ENCODE data around the gene SPTAN1.

SPTAN1 gene

DNA sequence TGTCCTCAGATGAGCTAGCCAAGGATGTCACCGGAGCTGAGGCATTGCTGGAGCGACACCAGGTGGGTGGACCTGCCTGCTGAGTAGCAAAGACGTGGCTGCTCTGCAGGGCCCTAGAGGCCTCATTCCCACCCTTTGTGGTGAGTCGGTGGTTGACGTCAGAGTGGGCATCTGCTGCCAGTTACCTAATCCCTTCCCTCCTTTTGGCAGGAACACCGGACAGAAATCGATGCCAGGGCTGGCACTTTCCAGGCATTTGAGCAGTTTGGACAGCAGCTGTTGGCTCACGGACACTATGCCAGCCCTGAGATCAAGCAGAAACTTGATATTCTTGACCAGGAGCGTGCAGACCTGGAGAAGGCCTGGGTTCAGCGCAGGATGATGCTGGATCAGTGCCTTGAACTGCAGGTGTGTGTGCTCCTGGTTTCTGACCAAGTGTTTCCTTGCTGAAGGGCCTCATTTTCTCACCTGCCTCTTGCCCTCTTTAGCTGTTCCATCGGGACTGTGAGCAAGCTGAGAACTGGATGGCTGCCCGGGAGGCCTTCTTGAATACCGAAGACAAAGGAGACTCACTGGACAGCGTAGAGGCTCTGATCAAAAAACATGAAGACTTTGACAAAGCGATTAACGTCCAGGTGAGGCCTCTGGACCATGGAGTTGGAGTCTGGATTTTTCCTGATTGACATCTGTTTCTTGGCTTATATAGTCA, 55.4 kb downstream of the SPTAN1 start:
- DNase-seq = no peak

DNA sequence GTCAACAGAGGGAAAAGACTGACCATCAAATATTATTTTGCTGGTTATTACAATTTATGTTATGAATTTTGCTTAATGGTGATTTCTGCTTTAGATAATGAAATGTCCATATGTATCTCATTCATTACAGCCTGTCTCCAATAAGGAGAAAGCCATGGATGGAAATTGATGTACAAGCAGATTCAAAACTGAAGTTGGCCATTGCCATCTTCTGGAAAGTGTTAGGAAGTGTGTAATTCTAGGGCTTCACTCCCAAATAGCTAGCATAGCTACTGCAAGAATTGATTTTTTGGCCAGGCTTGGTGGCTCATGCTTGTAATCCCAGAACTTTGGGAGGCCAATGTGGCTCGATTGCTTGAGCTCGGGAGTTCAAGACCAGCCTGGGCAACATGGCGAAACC, 58.5 kb downstream of the SPTAN1 start:
- peak; percentile 32 for DNase-seq

DNA sequence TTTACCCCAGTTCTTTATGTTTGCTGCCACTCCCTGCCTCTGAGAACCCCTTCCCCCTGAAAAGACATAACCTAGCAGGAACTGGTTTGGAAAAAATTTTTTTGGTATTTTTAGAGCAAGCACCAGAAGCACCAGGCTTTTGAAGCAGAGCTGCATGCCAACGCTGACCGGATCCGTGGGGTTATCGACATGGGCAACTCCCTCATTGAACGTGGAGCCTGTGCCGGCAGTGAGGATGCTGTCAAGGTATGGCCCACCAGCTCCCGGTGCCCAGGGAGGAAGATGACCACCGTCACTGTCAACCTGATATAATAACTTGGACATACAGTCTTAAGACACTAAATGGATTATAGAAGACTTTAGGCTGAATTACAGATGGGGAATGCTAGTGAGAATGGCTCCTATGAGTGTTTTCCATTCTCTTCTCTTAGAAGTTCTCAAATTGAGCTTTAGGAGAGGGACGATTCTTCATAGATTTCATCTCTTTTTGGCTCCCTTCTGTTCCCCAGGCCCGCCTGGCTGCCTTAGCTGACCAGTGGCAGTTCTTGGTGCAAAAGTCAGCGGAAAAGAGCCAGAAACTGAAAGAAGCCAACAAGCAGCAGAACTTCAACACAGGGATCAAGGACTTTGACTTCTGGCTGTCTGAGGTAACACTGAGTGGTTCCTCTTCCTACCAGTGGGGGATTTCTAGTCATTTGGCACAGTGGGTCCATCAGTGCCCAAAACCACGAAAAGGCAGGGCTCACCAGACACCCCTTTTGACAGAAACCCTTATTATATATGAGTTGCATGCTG, 59.4 kb downstream of the SPTAN1 start:
- no peak for DNase-seq

DNA sequence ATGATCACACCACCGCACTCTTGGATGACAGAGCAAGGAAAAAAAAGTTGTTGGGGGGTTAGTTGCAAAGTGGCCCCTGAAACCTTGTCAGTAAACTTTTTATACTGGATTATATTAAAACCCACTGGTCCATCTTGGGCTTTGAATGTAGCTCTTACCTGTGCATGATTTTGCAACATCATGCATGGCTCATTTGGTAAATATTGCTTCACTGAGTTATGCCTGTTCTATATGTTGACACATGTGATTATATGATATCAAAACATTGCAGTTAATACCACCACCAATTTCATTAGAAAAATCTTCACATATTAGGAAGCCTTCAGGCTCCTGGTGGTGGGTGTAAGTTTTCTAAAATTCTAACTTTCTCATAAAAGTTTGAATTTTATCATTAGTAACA, 62.3 kb downstream of the SPTAN1 start:
- no peak for DNase-seq

DNA sequence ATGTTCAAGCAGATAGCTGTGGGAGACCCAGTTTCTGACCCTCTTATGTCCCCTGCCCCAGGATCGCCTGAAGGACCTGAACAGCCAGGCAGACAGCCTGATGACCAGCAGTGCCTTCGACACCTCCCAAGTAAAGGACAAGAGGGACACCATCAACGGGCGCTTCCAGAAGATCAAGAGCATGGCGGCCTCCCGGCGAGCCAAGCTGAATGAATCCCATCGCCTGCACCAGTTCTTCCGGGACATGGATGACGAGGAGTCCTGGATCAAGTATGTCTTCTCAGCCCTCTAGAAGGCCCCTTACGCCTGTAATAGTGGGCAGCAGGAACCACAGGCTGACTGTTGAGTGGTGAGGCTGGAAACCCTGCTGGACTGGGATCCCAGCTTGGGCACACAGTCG, 63.2 kb downstream of the SPTAN1 start:
- no peak for DNase-seq

DNA sequence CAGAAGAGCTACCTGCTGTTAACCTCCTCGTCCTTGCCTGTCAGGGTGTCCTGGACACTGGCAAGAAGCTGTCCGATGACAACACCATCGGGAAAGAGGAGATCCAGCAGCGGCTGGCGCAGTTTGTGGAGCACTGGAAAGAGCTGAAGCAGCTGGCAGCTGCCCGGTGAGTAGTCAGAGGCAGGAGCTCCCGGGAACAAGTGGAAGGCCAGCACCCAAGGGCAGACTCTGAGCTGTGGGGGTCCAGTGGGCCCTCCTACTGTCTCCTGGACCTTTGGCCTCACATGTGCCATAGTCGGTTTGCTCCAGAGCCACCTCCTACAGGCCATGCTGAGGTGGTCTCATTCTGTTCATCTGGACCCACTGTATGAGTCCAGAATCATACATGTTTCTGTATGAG, 65.6 kb downstream of the SPTAN1 start:
- no peak for DNase-seq

DNA sequence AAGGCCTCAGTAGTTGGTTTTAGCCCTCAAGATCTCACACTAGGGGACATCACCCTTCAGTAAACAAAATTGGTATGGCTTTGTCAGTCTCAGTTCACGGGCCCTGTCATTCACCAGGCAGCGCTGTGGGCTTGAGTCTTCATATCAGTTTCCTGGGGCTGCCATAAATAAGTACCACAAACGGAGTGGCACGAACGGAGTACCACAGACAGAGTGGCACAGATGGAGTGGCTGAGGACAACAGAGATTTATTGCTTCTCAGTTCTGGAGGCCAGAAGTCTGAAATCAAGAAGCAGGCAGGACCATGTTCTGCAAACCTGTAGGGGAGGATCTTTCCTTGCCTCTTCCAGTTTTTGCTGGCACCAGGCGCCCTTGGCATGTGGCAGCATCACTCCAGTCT, 66.7 kb downstream of the SPTAN1 start:
- DNase-seq = no peak

DNA sequence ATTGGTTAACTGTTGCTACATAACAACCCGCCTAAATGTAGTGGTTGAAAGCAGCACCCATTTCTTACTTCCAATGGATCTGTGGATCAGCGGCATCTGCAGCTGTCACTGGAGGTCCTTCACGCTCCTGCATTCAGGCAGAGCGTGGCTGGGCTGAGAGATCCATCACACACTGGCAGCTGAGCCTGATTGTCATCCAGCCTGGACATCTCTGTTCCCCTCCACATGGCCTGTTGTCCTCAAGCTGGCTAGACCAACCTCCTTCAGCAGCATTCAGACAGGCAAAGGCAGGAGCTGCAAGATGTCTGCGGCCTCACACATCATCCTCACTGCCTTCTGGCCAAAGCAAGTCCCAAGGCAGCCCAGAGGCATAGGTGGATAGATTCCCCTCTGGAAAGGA, 67.4 kb downstream of the SPTAN1 start:
- DNase-seq = no peak

DNA sequence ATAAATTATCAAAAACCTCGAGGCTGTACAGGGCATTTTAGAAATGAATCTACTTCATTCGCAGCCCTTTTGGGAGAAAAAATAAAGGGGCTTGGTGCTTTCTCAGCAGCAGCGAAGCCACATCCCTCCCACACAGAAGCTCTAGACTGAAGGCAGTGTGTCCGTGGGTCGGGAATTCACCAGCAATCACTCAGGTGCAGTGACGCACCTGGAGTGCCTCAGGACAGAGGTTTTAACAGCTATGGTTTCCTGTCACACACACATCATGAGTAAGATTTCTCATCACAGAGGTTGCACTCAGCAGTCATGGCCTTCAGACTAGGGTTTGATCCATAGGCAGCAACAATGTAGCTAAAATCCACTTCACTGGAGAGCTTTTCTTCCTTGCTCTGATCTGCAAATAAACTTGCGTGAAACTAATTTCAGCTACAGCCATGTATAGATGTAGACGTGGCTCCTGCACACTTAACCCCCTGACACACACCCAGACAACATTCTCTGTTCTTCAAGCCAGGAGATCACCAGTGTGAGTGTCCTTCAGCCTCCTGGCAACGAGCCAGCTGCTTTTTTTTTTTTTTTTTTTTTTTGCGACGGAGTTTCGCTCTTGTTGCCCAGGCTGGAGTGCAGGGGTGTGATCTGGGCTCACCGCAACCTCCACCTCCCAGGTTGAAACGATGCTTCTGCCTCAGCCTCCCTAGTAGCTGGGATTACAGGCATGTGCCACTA, 69.5 kb downstream of the SPTAN1 start:
- no peak for DNase-seq

DNA sequence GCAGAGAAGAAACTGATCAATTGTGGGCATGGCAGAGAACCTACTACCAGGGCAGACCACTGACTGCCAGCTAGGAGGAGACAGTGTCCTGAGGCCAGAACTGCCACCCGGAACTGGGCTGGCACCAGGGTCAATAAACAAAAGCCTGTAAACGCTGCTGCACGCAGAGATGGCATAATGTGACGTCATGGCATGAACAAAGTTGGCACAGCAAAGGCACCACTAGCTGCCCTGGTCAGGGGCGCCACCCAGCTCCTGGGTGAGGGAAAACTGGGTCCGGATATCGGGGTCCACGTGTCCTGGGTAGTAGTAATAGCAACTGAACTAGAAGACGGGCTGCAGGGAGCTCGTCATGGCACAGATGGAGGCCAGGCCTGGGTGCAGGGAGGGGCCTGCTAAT, 72.2 kb downstream of the SPTAN1 start:
- no peak for DNase-seq

DNA sequence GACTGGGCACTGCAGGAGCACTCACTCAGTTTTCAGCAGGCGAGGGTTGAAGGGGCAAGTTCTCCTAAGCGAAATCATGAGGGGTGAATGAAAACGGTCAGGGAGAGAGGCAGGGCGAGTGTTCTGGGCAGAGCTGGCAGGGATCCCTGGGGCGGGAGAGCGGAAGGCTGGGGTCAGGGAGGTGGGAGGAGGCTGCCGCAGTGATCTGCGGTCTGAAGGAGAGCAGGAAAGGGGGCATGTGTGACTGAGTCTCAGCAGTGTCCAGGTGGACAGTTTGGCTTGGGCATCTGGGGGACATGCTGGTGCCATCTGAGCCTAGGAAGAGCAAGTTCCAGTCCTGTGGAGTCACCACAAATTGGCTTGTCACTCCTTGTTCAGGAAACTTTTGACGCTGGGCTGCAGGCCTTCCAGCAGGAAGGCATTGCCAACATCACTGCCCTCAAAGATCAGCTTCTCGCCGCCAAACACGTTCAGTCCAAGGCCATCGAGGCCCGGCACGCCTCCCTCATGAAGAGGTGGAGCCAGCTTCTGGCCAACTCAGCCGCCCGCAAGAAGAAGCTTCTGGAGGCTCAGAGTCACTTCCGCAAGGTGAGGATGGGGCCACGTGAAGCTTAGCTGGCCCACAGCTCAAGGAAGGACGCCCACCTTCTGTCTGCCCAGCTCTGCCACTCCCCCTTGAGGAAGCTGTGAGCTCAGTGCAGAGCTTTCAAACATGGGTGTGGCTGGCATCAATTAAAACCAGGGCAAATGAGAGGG, 73.2 kb downstream of the SPTAN1 start:
- DNase-seq = no peak

DNA sequence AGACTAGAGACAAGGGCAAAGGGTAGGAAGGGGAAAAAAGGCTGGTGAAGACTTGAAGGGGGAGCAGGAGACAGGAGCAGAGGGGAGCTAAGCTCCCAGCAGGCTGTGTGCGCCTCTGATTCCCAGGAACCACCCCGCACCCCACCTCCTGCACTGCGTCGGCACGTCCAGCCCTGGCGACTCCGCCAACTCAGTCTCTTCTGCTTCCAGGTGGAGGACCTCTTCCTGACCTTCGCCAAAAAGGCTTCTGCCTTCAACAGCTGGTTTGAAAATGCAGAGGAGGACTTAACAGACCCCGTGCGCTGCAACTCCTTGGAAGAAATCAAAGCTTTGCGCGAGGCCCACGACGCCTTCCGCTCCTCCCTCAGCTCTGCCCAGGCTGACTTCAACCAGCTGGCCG, 73.8 kb downstream of the SPTAN1 start:
- no peak for DNase-seq

DNA sequence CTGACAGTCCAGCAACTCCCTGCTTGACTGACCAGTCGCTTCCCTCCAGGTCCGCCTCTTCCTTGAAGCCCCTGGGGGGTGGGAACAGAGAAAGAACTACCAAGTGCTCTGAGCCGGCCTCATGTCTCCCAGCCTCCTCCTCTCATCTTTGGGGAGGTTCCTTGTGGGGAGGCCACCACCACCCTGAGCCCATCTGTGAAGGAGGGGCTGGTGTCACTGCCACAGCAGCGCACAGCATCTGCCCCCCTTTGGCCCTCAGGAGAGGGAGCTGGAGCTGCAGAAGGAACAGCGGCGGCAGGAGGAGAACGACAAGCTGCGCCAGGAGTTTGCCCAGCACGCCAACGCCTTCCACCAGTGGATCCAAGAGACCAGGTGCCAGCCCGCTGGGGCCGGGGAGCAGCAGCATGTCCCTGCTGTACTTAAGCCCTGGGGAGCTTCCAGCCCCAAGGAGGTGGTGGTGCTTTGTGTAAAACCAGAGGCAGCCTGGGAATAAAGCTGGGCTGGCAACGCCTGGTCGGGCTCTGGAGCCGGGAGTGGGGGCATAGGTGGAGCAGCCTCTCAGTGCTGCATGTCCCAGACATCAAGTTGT, 74.8 kb downstream of the SPTAN1 start:
- DNase-seq = no peak

DNA sequence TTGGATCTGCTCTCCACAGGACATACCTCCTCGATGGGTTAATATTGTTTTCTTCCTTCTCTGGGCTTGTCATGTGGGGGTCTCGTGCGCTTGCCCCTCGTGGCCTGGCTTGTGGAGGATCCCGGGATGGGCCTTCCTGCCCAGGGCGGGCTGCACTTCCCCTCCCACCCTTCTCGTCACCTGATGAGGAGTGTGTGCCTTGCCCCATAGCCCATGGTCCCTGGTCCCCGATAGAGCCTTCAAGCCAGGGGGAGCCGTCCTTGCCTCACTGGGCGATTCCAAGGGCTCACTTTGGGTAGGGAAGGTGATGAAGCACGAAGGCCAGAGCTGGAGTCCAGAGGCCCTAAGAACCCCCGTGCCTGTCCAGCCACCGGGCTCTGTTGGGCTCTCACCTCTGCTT, 75.5 kb downstream of the SPTAN1 start:
- no peak for DNase-seq

DNA sequence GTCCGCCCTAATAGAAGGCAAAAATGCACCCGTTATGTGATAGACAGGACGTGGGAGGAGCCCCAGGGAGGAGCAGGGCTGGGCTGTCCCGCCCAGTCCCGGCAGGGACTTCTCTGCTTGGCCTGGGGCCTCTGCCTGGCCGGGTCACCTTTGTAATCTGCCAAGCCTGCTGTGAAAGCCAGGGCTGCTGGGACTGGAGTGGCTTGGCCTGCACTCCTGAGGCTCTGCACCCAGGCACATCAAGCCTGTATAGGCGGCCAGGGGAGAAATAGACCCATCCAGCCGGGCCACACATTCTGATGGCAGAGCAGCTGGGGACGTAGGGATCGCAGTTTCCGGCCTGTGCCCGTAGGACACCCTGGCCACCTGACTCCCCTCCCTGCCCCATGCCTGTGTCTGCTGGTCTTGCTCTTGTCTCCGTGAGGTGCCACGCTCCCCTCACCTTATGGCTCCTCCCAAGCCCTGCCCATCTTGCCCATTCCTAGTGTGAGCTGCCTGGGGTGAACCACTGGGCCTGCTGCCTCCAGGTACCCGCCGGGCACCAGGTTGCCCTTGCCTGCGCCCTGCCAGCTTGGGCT, 76.2 kb downstream of the SPTAN1 start:
- peak; percentile 17 for DNase-seq

DNA sequence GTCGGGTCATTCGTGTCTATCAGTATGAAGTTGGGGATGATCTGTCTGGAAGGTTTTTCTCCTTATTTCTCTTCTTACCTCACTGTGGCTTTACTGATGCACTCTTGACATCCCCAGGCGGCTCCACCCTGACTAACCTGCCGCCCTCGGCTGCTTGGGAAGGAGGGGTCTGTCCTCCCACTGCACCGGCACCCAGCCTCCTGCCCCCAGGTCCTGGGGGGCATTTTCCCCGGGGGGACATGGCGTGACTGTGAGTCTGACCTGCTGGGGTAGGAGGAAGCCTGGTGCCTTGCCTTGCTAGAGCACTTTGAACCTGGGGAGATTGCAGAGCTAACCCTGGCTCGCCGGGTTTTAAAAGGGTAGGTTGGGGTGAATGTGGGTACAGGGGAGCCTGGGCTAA, 76.7 kb downstream of the SPTAN1 start:
- no peak for DNase-seq

DNA sequence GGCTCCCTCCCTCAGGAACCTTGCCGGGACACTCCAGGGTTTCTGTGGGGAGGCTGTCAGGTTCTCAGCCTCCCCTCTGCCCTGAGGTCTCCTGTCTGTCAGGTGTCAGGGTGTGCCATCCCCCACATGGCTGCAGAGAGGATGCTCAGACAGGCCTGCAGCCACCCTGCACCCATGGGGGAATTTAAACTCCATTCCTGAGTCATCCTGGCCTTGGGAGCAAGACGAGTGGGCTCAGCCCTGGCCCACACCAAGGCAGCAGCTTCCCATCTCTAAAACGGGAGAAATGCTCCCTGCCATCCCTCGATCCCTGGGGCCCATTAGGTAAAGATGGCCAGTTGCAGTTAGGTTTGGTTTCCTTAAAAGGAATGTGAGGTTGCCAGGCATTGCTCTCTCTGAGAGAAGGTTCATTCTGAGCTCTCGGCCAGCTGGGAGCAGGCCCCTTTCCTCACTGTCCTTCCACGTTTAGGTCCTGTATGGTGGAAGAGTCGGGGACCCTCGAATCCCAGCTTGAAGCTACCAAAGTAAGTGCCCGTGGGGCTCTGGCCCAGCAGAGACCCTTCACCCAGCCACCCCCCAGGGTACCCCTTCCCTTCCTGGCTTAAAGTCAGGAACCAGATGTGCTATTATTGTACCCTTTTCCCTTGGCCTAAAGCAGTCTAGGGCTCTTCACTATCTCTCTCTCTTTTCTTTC, 77.6 kb downstream of the SPTAN1 start:
- no peak for DNase-seq

DNA sequence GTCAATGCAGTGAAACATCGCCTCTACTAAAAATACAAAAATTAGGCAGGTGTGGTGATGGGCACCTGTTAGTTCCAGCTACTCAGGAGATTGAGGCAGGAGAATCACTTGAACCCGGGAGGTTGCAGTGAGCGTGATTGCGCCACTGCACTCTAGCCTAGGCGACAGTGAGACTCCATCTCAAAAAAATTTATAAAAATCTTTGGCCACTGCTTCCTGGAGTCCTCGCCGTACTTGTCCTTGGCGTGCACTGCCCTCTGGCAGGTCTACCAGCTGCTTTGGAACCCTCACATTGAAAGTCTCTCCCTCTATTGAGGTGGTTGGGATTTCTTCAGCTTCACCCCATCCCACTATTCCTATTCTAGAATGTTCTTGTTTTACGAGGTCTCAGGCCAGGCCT, 79.2 kb downstream of the SPTAN1 start:
- no peak for DNase-seq

DNA sequence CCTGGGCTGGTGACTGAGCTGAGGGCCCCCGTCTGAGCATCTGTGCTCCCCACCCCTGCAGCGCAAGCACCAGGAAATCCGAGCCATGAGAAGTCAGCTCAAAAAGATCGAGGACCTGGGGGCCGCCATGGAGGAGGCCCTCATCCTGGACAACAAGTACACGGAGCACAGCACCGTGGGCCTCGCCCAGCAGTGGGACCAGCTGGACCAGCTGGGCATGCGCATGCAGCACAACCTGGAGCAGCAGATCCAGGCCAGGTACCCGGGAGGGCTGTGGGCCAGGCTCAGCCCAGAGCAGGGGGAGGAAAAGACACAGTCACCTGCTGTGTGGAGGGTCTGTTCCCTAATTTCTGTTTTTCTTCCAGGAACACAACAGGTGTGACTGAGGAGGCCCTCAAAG, 79.7 kb downstream of the SPTAN1 start:
- no peak for DNase-seq

DNA sequence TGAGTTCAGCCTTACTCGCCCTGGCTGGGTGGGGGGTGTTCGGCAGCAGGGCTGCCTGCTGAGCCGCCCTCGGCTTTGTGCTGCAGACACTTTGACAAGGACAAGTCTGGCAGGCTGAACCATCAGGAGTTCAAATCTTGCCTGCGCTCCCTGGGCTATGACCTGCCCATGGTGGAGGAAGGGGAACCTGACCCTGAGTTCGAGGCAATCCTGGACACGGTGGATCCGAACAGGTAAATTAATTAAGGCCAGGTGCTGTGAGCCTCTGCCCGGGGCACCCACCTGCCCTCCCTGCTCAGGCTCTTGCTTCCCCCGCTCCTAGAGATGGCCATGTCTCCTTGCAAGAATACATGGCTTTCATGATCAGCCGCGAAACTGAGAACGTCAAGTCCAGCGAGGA, 80.1 kb downstream of the SPTAN1 start:
- DNase-seq = no peak

DNA sequence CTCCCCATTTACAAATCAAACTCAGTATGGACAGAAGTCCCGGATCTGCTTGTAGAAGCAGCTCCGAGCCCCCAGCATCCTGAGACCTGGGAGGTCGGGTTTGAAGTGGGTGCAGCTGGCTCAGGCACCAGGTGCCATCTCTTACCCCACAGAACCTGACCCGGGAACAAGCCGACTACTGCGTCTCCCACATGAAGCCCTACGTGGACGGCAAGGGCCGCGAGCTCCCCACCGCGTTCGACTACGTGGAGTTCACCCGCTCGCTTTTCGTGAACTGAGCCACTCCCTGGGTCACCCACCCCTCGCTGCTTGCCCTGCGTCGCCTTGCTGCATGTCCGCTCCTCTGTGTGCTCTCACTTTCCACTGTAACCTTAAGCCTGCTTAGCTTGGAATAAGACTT, 80.7 kb downstream of the SPTAN1 start:
- no peak for DNase-seq

DNA sequence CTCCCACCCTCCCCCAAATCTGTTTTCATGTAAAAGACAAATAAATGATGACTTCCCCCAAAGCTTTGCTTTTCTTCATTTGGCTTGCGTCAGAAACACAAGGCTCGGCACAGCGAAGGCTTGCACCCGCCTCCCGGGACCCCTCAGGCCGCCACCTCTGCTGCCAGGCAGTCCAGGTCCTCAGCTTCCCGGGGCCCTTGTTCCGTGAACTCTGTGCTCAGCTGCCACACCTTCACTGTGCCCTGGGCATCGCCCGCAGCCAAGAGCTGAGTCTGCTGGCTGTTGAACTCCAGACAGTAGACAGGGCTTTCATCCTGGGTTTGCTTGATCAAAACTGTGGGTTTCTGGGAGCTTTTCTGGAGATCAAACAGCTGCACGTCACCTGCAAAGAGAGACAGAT, 81.2 kb downstream of the SPTAN1 start:
- no peak for DNase-seq

All from hematopoietic multipotent progenitor cell treated with erythropoietin and hydrocortisone succinate and interleukin-3 and kit ligand, for 8 days (in vitro differentiated cells).